ENCODE data around the gene CDH23. TPM values are rescaled to one million over a fixed set of nuclear protein-coding genes. Genes with fewer than 3 reads are reported as not detected.

The CDH23 gene
- total RNA-seq, 4 donors from 2014 or later = 14.4 to 29.6 (median 19.7) TPM

DNA sequence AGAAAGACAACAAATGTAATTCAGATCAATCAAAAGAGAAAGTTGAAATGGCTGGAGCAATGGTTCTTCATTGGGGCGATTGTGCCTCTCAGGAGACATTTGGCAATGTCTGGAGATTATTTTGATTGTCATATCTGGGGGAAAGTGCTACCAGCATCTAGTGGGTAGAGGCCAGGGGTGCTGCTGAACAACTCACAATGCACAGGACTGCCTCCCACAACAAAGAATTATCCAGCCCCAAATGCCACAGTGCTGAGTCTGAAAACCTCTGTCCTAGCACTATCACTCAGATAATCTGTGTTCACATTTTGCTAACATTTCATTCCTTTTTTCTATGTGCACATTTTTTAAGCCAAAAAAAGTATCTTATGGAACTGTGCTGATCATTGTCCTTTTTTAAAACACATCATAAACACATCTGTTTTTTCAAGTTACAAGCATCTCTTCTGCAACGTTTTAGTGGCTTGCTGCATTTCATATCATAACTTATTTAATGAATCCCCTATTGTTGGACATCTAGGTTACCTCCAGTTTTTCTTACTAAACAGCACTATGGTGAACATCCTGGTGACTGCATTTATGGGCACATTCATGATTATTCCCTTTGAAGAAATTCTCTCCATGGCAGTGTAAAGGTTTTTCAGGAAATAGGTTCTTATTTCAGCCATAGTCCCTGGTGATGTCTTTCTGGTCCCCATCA lies 208.7 kb downstream of the CDH23 start:
- H3K9me3 ChIP-seq = no peaks in the 10 kb centered on the region
- H3K4me3 ChIP-seq = no peak overlapping the region
- intact Hi-C loops (cut with DNase I) = no loop called here
- H3K27ac ChIP-seq (replicated peaks in 1 of 4) = no peak overlapping the region
- no peaks in the 10 kb centered on the region for H3K27me3 ChIP-seq
- no peak for DNase-seq (ENCODE audit: extremely low spot score)
- TF ChIP-seq POLR2AphosphoS5 (IDR thresholded peaks at IDR 0.05) = no peak
- TF ChIP-seq POLR2A (IDR thresholded peaks at IDR 0.05; ENCODE audit: low read depth) = no peak
- no peak for TF ChIP-seq EP300 (IDR thresholded peaks at IDR 0.05)
- no peak for TF ChIP-seq CTCF (IDR thresholded peaks at IDR 0.05)
- WGBS = 78% methylated on average over 2 of the region's 2 CpGs
- H3K36me3 ChIP-seq = no peaks in the 10 kb centered on the region
- peaks cover 0 to 22% (median 13%) of the 10 kb centered on the region in 4 donors for H3K4me1 ChIP-seq

GRCh38 chr10:71606257-71607081 lies 209.7 kb downstream of the CDH23 start:
- Histone ChIP-seq H3K4me3 (no peak overlapping the region), H3K27me3 (no peaks in the 10 kb centered on the region), H3K36me3 (no peaks in the 10 kb centered on the region), H3K27ac (replicated peaks in 1 of 4) (no peak overlapping the region), H3K4me1 (peaks cover 0 to 32% (median 23%) of the 10 kb centered on the region in 4 donors), H3K9me3 (no peaks in the 10 kb centered on the region)
- DNase-seq (ENCODE audit: extremely low spot score) = no peak
- TF ChIP-seq POLR2A (IDR thresholded peaks at IDR 0.05; ENCODE audit: low read depth) (no peak), EP300 (IDR thresholded peaks at IDR 0.05) (no peak), POLR2AphosphoS5 (IDR thresholded peaks at IDR 0.05) (no peak), CTCF (IDR thresholded peaks at IDR 0.05) (no peak)
- intact Hi-C loops (cut with DNase I) = no loop called here
- 86% methylated on average over 9 of the region's 9 CpGs for WGBS

- WGBS = 93% methylated on average over 3 of the region's 5 CpGs
- Histone ChIP-seq H3K36me3 (no peaks in the 10 kb centered on the region), H3K9me3 (no peaks in the 10 kb centered on the region), H3K4me1 (peaks cover 0 to 38% (median 24%) of the 10 kb centered on the region in 4 donors), H3K27me3 (no peaks in the 10 kb centered on the region), H3K27ac (replicated peaks in 1 of 4) (no peak overlapping the region), H3K4me3 (no peak overlapping the region)
- no peak for DNase-seq (ENCODE audit: extremely low spot score)
- TF ChIP-seq POLR2A (IDR thresholded peaks at IDR 0.05; ENCODE audit: low read depth) (no peak), EP300 (IDR thresholded peaks at IDR 0.05) (no peak), POLR2AphosphoS5 (IDR thresholded peaks at IDR 0.05) (no peak), CTCF (IDR thresholded peaks at IDR 0.05) (no peak)
- intact Hi-C loops (cut with DNase I) = no loop called here
These were observed 210.3 kb downstream of the CDH23 start for GRCh38 chr10:71607082-71607443.

GRCh38 chr10:71608819-71609768 lies 212.4 kb downstream of the CDH23 start:
- Histone ChIP-seq H3K9me3 (no peaks in the 10 kb centered on the region), H3K27me3 (no peaks in the 10 kb centered on the region), H3K27ac (replicated peaks in 1 of 4) (no peak overlapping the region), H3K4me3 (no peak overlapping the region), H3K4me1 (peaks cover 20 to 55% (median 42%) of the 10 kb centered on the region in 4 donors), H3K36me3 (no peaks in the 10 kb centered on the region)
- no peak for TF ChIP-seq POLR2A (IDR thresholded peaks at IDR 0.05; ENCODE audit: low read depth)
- TF ChIP-seq POLR2AphosphoS5 (IDR thresholded peaks at IDR 0.05) = peak in 1 of 2 donors; percentile 27
- no peak for TF ChIP-seq EP300 (IDR thresholded peaks at IDR 0.05)
- peak; percentile 69 to 90 (median 86) for TF ChIP-seq CTCF (IDR thresholded peaks at IDR 0.05)
- no peak for DNase-seq (ENCODE audit: extremely low spot score)
- intact Hi-C loops (cut with DNase I) = no loop called here
- WGBS = 58% methylated on average over 19 of the region's 20 CpGs
